CD14-positive monocyte (primary cell): ENCODE data around the gene SLC2A9. TPM values are rescaled to one million over a fixed set of nuclear protein-coding genes. Genes with fewer than 3 reads are reported as not detected.

Source experiments
- DNase-seq, 3 donors: peaks; one replicate each; pipeline ENCODE4 v3.0.0-alpha.2; 2011 to 2022
- H2AFZ ChIP-seq: 2 replicates; pipeline ENCODE4 v1.6.0; 2012; ENCODE audit warnings: mild to moderate bottlenecking, low read depth, low read length, inconsistent platforms; ENCODE audit not compliant: insufficient read depth, poor library complexity, severe bottlenecking
- H3K27ac ChIP-seq, 2 donors: 1 replicate in 1 of 2; 2 replicates in 1 of 2; pipeline ENCODE4 v1.5.1; 2012 to 2013; ENCODE audit warnings: low read length in 2 of 2, control low read depth in 1 of 2, inconsistent platforms in 1 of 2, low read depth in 1 of 2, mild to moderate bottlenecking in 1 of 2
- H3K27me3 ChIP-seq, 2 donors: one replicate each; pipeline versions ENCODE4 v1.6.0 to v1.6.1; 2011 to 2013; ENCODE audit warnings: low read length in 2 of 2; ENCODE audit not compliant: control insufficient read depth in 2 of 2, insufficient read depth in 2 of 2
- H3K36me3 ChIP-seq, 2 donors: replicated peaks in 1 of 2; 1 replicate in 1 of 2; 2 replicates in 1 of 2; pipeline versions ENCODE4 v1.5.1 to v1.6.1; 2012 to 2013; ENCODE audit warnings: low read length in 2 of 2, control low read depth in 1 of 2, inconsistent platforms in 1 of 2, mild to moderate bottlenecking in 1 of 2; ENCODE audit not compliant: insufficient read depth in 2 of 2, control insufficient read depth in 1 of 2
- H3K4me1 ChIP-seq, 2 donors: 1 replicate in 1 of 2; 2 replicates in 1 of 2; pipeline versions ENCODE4 v1.5.1 to v1.6.1; 2012 to 2013; ENCODE audit warnings: low read length in 2 of 2, control low read depth in 1 of 2, inconsistent platforms in 1 of 2, mild to moderate bottlenecking in 1 of 2, moderate library complexity in 1 of 2; ENCODE audit not compliant: insufficient read depth in 2 of 2, control insufficient read depth in 1 of 2
- H3K4me2 ChIP-seq: replicated peaks from 2 replicates; pipeline ENCODE3; 2012; ENCODE audit warnings: low read length, moderate library complexity, mild to moderate bottlenecking; ENCODE audit not compliant: poor library complexity, severe bottlenecking; ENCODE audit errors: extremely low read depth
- H3K4me3 ChIP-seq, 3 experiments: fragments of 200-600 bp in 1 of 3; sonication (generic) in 1 of 3; replicated peaks in 1 of 3; 1 replicate in 2 of 3; 2 replicates in 1 of 3; pipeline ENCODE4 v1.5.1; 2011 to 2013; ENCODE audit warnings: low read length in 3 of 3, mild to moderate bottlenecking in 3 of 3, control low read depth in 2 of 3, low read depth in 2 of 3, inconsistent platforms in 1 of 3, moderate library complexity in 1 of 3
- H3K79me2 ChIP-seq: 2 replicates; pipeline ENCODE4 v1.6.0; 2012; ENCODE audit warnings: mild to moderate bottlenecking, control low read depth, inconsistent platforms, low read length, moderate library complexity; ENCODE audit not compliant: insufficient read depth
- H3K9ac ChIP-seq: 2 replicates; pipeline ENCODE4 v1.6.0; 2017; ENCODE audit warnings: low read length, mild to moderate bottlenecking; ENCODE audit not compliant: insufficient read depth, poor library complexity, severe bottlenecking
- H3K9me3 ChIP-seq, 2 donors: replicated peaks in 1 of 2; 1 replicate in 1 of 2; 2 replicates in 1 of 2; pipeline versions ENCODE4 v1.5.1 to v1.6.1; 2012 to 2013; ENCODE audit warnings: low read length in 2 of 2, control low read depth in 1 of 2; ENCODE audit not compliant: control insufficient read depth in 1 of 2, insufficient read depth in 1 of 2
- H4K20me1 ChIP-seq: 2 replicates; pipeline ENCODE4 v1.6.0; 2012; ENCODE audit warnings: mild to moderate bottlenecking, low read length, control low read depth, moderate library complexity; ENCODE audit not compliant: insufficient read depth
- H3K27ac Mint-ChIP-seq, 7 donors: one replicate each; pipeline ENCODE4 v1.8.0; 2020; ENCODE audit warnings: mild to moderate bottlenecking in 7 of 7, mixed read lengths in 7 of 7, moderate library complexity in 6 of 7, inconsistent platforms in 2 of 7
- H3K27me3 Mint-ChIP-seq, 3 donors: one replicate each; pipeline ENCODE4 v1.8.0; 2021 to 2022; ENCODE audit warnings: low read depth in 3 of 3, mild to moderate bottlenecking in 3 of 3, mixed read lengths in 3 of 3, moderate library complexity in 3 of 3, inconsistent platforms in 1 of 3
- H3K36me3 Mint-ChIP-seq, 2 donors: one replicate each; pipeline ENCODE4 v1.8.0; 2020; ENCODE audit warnings: mixed read lengths in 2 of 2, inconsistent platforms in 1 of 2, mild to moderate bottlenecking in 1 of 2
- H3K4me1 Mint-ChIP-seq: one replicate; pipeline ENCODE4 v1.8.0; 2020; ENCODE audit warnings: mild to moderate bottlenecking, mixed read lengths
- H3K4me3 Mint-ChIP-seq, 2 donors: one replicate each; pipeline ENCODE4 v1.8.0; 2020; ENCODE audit warnings: mild to moderate bottlenecking in 2 of 2, mixed read lengths in 2 of 2, moderate library complexity in 1 of 2
- H3K9me3 Mint-ChIP-seq, 7 donors: one replicate each; pipeline ENCODE4 v1.8.0; 2020 to 2022; ENCODE audit warnings: mixed read lengths in 7 of 7, mild to moderate bottlenecking in 6 of 7, moderate library complexity in 6 of 7, inconsistent platforms in 2 of 7
- CTCF ChIP-seq: fragments of 200-600 bp; IDR thresholded peaks from one replicate; pipeline ENCODE4 v1.8.0; 2022; ENCODE audit warnings: antibody characterized with exemption, mild to moderate bottlenecking
- WGBS: methylation state at CpG from one replicate; pipeline ENCODE4 v1.1.5; 2013; ENCODE audit warnings: missing lambda C conversion rate; ENCODE audit not compliant: insufficient coverage; 5-methylcytosine and 5-hydroxymethylcytosine counted together
- intact Hi-C, 2 donors: fragments of 100-400 bp; cut with micrococcal nuclease; formaldehyde crosslinking; loops; one replicate each; pipeline versions ENCODE4 v1.15.0 to v1.15.1; 2023
- polyA plus RNA-seq, 3 donors: library from polyadenylated mRNA; depleted of rRNA in 1 of 3; unstranded in 2 of 3; stranded (reverse) in 1 of 3; fragments of 300-500 nt in 2 of 3; fragments of >200 nt in 1 of 3; fragmentation: Illumina TruSeq in 2 of 3; gene quantifications; 1 replicate in 2 of 3; 2 replicates in 1 of 3; pipeline ENCODE4 v1.2.3, GENCODE V29; 2012 to 2021

The SLC2A9 gene
- polyA plus RNA-seq, 3 donors, result 27.3 to 38.6 (median 34.7) TPM

DNA sequence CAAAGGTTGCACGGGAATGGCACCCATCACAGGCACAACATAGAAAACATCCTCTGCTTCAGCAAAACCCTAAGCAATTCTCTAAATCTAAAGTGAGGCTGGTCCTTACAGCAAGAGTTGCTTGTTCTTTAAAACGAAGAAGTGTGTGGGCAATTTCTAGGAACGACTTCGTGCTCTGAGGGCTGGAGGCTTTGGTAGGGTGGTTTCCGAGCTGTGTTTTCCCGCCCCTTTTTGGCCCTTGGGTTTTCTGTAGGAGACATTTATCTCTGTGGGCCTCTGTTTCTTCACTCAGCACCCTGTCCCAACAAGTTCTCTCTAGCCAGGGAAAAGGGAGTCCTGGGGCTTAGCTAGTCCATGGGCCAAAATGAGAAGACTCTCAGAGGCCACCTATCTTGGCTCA, 84.2 kb downstream of the SLC2A9 start:
- H3K4me2 ChIP-seq, result no peak overlapping the region
- H3K27ac Mint-ChIP-seq, result peak overlapping the region in 3 of 7 donors; percentile 15 to 51 (median 43)
- H2AFZ ChIP-seq, result no peak overlapping the region
- H3K9me3 ChIP-seq, result no peaks in the 10 kb centered on the region
- DNase-seq, result no peak
- H3K4me3 Mint-ChIP-seq, result no peak overlapping the region
- H4K20me1 ChIP-seq, result peaks cover 3% of the 10 kb centered on the region
- H3K9me3 Mint-ChIP-seq, result no peaks in the 10 kb centered on the region
- 95% methylated on average over 3 of the region's 6 CpGs for WGBS
- H3K79me2 ChIP-seq, result no peaks in the 10 kb centered on the region
- no peak overlapping the region for H3K27ac ChIP-seq
- peaks cover 74 to 98% of the 10 kb centered on the region in 2 donors for H3K36me3 ChIP-seq
- H3K36me3 Mint-ChIP-seq, result peaks cover 84 to 87% of the 10 kb centered on the region in 2 donors
- peaks cover 0 to 2% (median 0%) of the 10 kb centered on the region in 3 donors for H3K27me3 Mint-ChIP-seq
- H3K4me3 ChIP-seq, result no peak overlapping the region
- TF ChIP-seq CTCF, result no peak
- no peaks in the 10 kb centered on the region for H3K4me1 ChIP-seq
- no peaks in the 10 kb centered on the region for H3K27me3 ChIP-seq
- no peak overlapping the region for H3K9ac ChIP-seq
- intact Hi-C loops, result no loop called here
- H3K4me1 Mint-ChIP-seq, result peaks cover 5% of the 10 kb centered on the region

GRCh38 chr4:9936129-9936644, 85.1 kb downstream of the SLC2A9 start:
- Histone ChIP-seq H4K20me1 (peaks cover 3% of the 10 kb centered on the region), H3K4me2 (no peak overlapping the region), H3K4me3 (no peak overlapping the region), H3K9ac (no peak overlapping the region), H3K79me2 (no peaks in the 10 kb centered on the region), H3K27me3 (no peaks in the 10 kb centered on the region), H3K4me1 (no peaks in the 10 kb centered on the region), H3K36me3 (peaks cover 72 to 96% of the 10 kb centered on the region in 2 donors), H3K27ac (no peak overlapping the region), H2AFZ (no peak overlapping the region), H3K9me3 (no peaks in the 10 kb centered on the region)
- DNase-seq, result no peak
- peaks cover 85 to 86% of the 10 kb centered on the region in 2 donors for H3K36me3 Mint-ChIP-seq
- H3K4me3 Mint-ChIP-seq, result no peak overlapping the region
- H3K4me1 Mint-ChIP-seq, result peaks cover 5% of the 10 kb centered on the region
- H3K27ac Mint-ChIP-seq, result no peak overlapping the region
- H3K27me3 Mint-ChIP-seq, result no peaks in the 10 kb centered on the region
- WGBS, result 91% methylated on average over 2 of the region's 5 CpGs
- TF ChIP-seq CTCF, result no peak
- intact Hi-C loops, result no loop called here
- H3K9me3 Mint-ChIP-seq, result no peaks in the 10 kb centered on the region
